Kidney (tissue), 14 donors: ENCODE results near the gene DQX1. TPM values are rescaled to one million over a fixed set of nuclear protein-coding genes. Genes with fewer than 3 reads are reported as not detected.

ENCODE experiments used
- DNase-seq, 5 donors: peaks; one replicate each; pipeline ENCODE4 v3.0.0-alpha.2; 2013 to 2020
- FAIRE-seq: peaks from 2 replicates; lab custom pipeline; 2012; peaks lifted over from hg19 to GRCh38; lab: Jason Lieb, UNC
- H3K27ac ChIP-seq, 2 donors: one replicate each; pipeline ENCODE4 v1.7.0; 2013; ENCODE audit warnings: low read depth in 2 of 2, low read length in 2 of 2, inconsistent platforms in 1 of 2
- H3K27me3 ChIP-seq: one replicate; pipeline ENCODE4 v1.7.1; 2013; ENCODE audit warnings: low read length, inconsistent platforms; ENCODE audit not compliant: control insufficient read depth, insufficient read depth
- H3K36me3 ChIP-seq, 3 donors: one replicate each; pipeline versions ENCODE4 v1.7.0 to v1.7.1; 2013; ENCODE audit warnings: low read length in 3 of 3, control low read depth in 1 of 3, inconsistent platforms in 1 of 3; ENCODE audit not compliant: insufficient read depth in 3 of 3, control insufficient read depth in 2 of 3
- H3K4me1 ChIP-seq, 3 donors: one replicate each; pipeline versions ENCODE4 v1.7.0 to v1.7.1; 2013; ENCODE audit warnings: low read length in 3 of 3, inconsistent platforms in 1 of 3, low read depth in 1 of 3; ENCODE audit not compliant: control insufficient read depth in 2 of 3, insufficient read depth in 2 of 3
- H3K4me3 ChIP-seq, 3 donors: one replicate each; pipeline versions ENCODE4 v1.7.0 to v1.8.1; 2013; ENCODE audit warnings: low read length in 3 of 3, control low read depth in 1 of 3, inconsistent platforms in 1 of 3
- H3K9ac ChIP-seq, 3 donors: one replicate each; pipeline versions ENCODE4 v1.7.0 to v1.7.1; 2013; ENCODE audit warnings: low read length in 3 of 3, control low read depth in 1 of 3, inconsistent platforms in 1 of 3
- H3K9me3 ChIP-seq, 3 donors: one replicate each; pipeline versions ENCODE4 v1.7.0 to v1.7.1; 2013; ENCODE audit warnings: low read length in 3 of 3, control low read depth in 1 of 3, inconsistent platforms in 1 of 3; ENCODE audit not compliant: control insufficient read depth in 2 of 3, insufficient read depth in 1 of 3
- intact Hi-C: fragments of 100-400 bp; cut with DNase I; formaldehyde crosslinking; loops from one replicate; pipeline ENCODE4 v1.11.1; 2022
- polyA plus RNA-seq: library from polyadenylated mRNA; stranded (reverse); fragments of 350-450 nt; fragmentation: Illumina TruSeq; extraction: RNeasy Lipid Tissue Mini Kit (QIAGEN cat#74804); gene quantifications from one replicate; pipeline ENCODE4 v1.2.3, GENCODE V29; 2014; ENCODE audit warnings: low read depth, low replicate concordance; ENCODE audit not compliant: insufficient read depth
- total RNA-seq: library from RNA; stranded (reverse); fragmentation: NEBNext Ultra II Directional; extraction: Animal tissue kit (Norgen Biotek cat#: 25700); gene quantifications from one replicate; pipeline ENCODE4 v1.2.1, GENCODE V29; 2021
- TF ChIP-seq, protein P1 (sequence below): IDR thresholded peaks from 3 replicates; pipeline ENCODE4 v1.5.1; 2012; ENCODE audit warnings: mild to moderate bottlenecking, moderate library complexity, borderline replicate concordance; ENCODE audit not compliant: insufficient read depth; ENCODE audit errors: extremely low read depth
- donor health status: control.
- donor health status: control.
- donor health status: control.
- donor health status: control.
- donor health status: control.
- donor health status: DM: yes; HTN: yes; CAD: no.
- donor health status: Normal renal cell carcinoma (clear cell type).

Gene DQX1
- total and polyA plus RNA-seq, 2 donors from 2014 or later, result not detected

DNA sequence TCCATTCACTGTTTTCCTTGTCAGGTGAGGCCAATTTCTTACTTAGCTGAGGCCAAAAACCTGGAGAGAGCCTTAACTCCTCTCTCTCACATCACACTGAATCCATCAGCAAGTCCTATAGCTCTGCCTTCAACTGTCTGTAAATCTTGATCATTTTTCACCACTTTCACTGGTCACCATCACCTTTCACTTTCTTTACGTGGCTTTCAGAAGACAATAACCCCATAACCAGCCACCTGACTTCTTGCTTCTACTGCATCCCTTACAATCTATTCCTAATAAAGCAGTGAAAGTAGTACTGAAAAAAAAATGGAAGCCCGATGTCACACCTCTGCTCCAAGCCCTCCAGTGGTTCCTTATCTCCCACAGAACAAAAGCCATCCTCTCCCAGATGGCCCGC, 20.0 kb upstream of the DQX1 start:
- Histone ChIP-seq H3K4me3 (no peak overlapping the region), H3K36me3 (no peaks in the 10 kb centered on the region), H3K9ac (no peak overlapping the region), H3K27ac (no peak overlapping the region), H3K4me1 (peaks cover 0 to 4% (median 0%) of the 10 kb centered on the region in 3 donors), H3K27me3 (no peaks in the 10 kb centered on the region), H3K9me3 (no peaks in the 10 kb centered on the region)
- no peak for DNase-seq
- intact Hi-C loops, result no loop called here
- no peak for FAIRE-seq
- TF ChIP-seq, protein P1, sequence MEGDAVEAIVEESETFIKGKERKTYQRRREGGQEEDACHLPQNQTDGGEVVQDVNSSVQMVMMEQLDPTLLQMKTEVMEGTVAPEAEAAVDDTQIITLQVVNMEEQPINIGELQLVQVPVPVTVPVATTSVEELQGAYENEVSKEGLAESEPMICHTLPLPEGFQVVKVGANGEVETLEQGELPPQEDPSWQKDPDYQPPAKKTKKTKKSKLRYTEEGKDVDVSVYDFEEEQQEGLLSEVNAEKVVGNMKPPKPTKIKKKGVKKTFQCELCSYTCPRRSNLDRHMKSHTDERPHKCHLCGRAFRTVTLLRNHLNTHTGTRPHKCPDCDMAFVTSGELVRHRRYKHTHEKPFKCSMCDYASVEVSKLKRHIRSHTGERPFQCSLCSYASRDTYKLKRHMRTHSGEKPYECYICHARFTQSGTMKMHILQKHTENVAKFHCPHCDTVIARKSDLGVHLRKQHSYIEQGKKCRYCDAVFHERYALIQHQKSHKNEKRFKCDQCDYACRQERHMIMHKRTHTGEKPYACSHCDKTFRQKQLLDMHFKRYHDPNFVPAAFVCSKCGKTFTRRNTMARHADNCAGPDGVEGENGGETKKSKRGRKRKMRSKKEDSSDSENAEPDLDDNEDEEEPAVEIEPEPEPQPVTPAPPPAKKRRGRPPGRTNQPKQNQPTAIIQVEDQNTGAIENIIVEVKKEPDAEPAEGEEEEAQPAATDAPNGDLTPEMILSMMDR, result no peak

DNA sequence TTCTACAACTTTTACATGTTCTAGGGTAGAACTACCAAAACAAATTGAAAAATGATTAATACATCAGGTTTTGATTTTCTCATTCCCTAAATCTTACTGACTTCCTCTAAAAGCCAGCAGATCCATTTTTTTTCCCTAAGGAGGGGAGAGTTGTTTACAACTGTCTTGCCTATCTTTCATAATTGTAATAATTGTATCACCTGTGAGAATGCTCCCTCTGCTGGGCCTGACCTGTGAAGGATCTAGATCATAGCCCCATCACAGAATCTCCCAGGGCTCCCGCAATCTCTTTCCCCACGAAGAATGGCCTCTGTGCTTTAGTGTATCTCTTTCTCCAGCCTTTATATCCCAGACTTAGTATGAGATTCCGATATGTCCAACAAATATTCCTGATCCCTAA, 18.6 kb upstream of the DQX1 start:
- DNase-seq (no peak), FAIRE-seq (no peak)
- TF ChIP-seq, protein P1, result no peak
- H3K9me3 ChIP-seq, result no peaks in the 10 kb centered on the region
- no peak overlapping the region for H3K27ac ChIP-seq
- H3K9ac ChIP-seq, result no peak overlapping the region
- no peaks in the 10 kb centered on the region for H3K27me3 ChIP-seq
- H3K4me1 ChIP-seq, result peaks cover 0 to 4% (median 0%) of the 10 kb centered on the region in 3 donors
- no peak overlapping the region for H3K4me3 ChIP-seq
- no peaks in the 10 kb centered on the region for H3K36me3 ChIP-seq
- intact Hi-C loops, result no loop called here

DNA sequence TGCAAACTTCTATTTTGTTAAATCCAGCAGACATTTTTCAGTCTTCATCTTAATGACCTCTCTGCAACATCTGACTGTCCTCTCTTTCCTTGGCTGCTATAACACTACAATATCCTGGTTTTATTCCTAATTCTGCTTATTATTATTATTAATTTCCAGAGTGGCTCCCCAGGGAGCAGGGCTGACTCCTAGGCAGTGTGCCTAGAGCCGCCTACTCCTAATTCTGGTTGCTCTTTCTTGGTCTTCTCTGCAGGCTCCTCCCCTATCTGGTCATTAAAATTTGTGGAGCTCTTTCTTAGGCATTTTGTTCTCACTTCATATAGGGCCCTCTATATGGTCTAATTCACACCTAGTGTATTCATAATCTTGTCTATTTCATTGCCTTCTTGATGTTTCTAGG, 16.9 kb upstream of the DQX1 start:
- Histone ChIP-seq H3K27ac (no peak overlapping the region), H3K4me3 (no peak overlapping the region), H3K9me3 (no peaks in the 10 kb centered on the region), H3K27me3 (no peaks in the 10 kb centered on the region), H3K4me1 (no peaks in the 10 kb centered on the region), H3K36me3 (no peaks in the 10 kb centered on the region), H3K9ac (no peak overlapping the region)
- DNase-seq (no peak), FAIRE-seq (no peak)
- TF ChIP-seq, protein P1, result no peak
- intact Hi-C loops, result no loop called here

DNA sequence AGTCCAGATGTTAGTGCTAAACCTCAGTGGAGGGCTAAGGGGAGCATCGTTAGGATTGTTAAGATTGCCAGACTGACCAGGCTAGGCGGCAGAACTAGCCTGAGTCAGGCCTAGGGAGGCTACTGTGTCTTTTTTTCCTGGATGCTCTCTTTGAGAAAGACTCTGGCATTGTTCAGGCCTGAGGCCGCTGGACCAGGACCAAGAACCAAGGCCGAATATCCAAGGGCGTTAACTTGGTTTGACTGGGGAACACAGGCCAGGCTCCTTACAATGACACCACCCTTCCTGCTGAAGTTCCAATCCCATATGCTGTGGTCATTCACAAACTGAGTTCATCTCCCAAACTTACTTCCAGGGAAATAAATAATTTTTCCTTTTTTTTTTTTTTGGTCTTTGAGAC, 14.3 kb upstream of the DQX1 start:
- DNase-seq (no peak), FAIRE-seq (no peak)
- intact Hi-C loops, result no loop called here
- Histone ChIP-seq H3K27me3 (no peaks in the 10 kb centered on the region), H3K9me3 (no peaks in the 10 kb centered on the region), H3K4me1 (no peaks in the 10 kb centered on the region), H3K27ac (no peak overlapping the region), H3K9ac (no peak overlapping the region), H3K4me3 (no peak overlapping the region), H3K36me3 (no peaks in the 10 kb centered on the region)
- TF ChIP-seq, protein P1, result no peak
